OCI-LY1 (cell line): ENCODE results near the gene PNPLA7.

ENCODE experiments used
- EZH2 ChIP-seq: fragments of 200-600 bp; sonication (generic), shearing (Covaris generic); IDR thresholded peaks from 2 replicates; pipeline ENCODE4 v1.8.0; 2017; ENCODE audit warnings: borderline replicate concordance, mixed run types, mild to moderate bottlenecking, antibody characterized with exemption, low read length, moderate library complexity, mixed read lengths
- TF ChIP-seq, protein P1 (sequence below): fragments of 200-600 bp; sonication (generic), shearing (Covaris generic); IDR thresholded peaks from 2 replicates; pipeline ENCODE4 v1.5.1; 2017; ENCODE audit warnings: mild to moderate bottlenecking, antibody characterized with exemption, low read length, moderate library complexity, mixed read lengths

DNA sequence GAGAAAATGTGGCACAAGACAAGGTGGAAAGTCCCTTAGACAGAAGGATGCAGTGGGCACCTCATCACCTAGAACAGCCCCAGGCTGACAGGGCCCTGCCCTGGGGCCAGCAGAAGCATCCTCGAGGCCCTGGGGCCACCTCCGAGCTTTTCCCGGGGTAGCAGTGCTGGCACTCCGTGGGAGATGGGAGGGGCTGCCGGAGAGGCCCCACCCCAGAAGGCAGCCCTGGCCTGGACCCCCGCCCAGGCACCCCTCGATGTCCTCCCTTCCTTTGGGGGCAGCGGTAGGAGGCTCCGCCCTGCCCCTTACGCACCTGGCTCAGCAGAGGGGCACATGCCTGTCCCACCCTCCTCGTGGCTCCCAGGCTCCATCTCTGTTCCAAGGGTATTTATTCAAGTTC, 73.3 kb downstream of the PNPLA7 start:
- TF ChIP-seq, protein P1, sequence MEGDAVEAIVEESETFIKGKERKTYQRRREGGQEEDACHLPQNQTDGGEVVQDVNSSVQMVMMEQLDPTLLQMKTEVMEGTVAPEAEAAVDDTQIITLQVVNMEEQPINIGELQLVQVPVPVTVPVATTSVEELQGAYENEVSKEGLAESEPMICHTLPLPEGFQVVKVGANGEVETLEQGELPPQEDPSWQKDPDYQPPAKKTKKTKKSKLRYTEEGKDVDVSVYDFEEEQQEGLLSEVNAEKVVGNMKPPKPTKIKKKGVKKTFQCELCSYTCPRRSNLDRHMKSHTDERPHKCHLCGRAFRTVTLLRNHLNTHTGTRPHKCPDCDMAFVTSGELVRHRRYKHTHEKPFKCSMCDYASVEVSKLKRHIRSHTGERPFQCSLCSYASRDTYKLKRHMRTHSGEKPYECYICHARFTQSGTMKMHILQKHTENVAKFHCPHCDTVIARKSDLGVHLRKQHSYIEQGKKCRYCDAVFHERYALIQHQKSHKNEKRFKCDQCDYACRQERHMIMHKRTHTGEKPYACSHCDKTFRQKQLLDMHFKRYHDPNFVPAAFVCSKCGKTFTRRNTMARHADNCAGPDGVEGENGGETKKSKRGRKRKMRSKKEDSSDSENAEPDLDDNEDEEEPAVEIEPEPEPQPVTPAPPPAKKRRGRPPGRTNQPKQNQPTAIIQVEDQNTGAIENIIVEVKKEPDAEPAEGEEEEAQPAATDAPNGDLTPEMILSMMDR: no peak
- TF ChIP-seq EZH2: no peak
